Hematopoietic multipotent progenitor cell treated with erythropoietin and hydrocortisone succinate and interleukin-3 and kit ligand, for 6 days (in vitro differentiated cells): ENCODE measurements around the gene ZNF611.
"Not testable (repeated sequence)": the region's sequence is repeated elsewhere in the genome, so short reads cannot be mapped to it uniquely, and the experiment has no call there.

ENCODE experiments used
- DNase-seq: peaks from one replicate; pipeline ENCODE4 v3.0.0-alpha.2; 2015

ZNF611 gene

DNA sequence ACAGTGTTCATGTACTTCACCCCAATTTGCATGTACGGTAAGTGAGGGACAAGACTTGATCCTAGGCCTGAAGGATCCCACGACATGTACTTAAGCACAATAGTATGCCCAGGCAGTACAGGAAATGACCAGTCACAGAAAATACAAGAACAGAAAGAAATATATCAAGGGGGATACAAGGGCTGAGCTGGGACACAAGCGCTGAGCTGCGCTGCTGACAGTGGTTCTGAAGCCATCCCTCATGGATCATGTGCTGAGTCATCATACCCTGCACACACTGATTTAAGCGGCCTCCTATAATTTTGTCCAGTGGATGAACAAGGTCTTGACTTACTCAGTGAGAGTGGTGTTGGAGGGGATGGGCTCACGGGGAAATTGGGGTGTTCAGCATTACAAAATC is 59.6 kb downstream of the ZNF611 start:
- not testable (repeated sequence) for DNase-seq

DNA sequence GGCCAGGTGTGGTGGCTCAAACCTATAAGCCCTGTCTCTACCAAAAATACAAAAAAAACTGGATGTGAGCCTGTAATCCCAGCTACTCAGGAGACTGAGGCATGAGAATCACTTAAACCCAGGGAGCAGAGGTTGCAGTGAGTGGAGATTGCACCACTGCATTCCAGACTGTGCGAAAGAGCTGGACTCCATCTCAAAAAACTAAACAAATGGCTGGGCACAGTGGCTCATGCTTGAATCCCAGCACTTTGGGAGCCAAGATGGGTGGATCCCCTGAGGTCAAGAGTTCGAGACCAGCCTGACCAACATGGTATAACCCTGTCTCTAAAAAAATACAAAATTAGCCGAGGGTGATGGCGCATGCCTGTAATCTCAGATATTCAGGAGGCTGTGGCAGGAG is 61.8 kb downstream of the ZNF611 start:
- DNase-seq = no peak

DNA sequence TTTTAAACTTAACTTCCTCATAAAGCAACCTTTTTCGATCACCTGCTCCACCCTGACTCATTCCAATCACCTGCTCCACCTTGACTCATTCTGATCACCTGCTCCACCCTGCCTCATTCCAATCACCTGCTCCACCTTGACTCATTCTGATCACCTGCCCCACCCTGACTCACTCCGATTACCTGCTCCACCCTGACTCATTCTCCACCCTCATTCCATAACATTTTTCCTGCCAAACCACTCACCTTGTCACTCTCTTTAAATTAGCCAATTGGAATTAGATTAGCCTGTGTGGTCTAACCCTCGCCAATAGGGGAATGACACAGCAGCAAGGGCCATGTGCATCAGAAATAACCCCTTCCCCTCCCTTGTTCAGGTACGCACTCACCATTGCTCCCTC is 64.8 kb downstream of the ZNF611 start:
- no peak for DNase-seq

DNA sequence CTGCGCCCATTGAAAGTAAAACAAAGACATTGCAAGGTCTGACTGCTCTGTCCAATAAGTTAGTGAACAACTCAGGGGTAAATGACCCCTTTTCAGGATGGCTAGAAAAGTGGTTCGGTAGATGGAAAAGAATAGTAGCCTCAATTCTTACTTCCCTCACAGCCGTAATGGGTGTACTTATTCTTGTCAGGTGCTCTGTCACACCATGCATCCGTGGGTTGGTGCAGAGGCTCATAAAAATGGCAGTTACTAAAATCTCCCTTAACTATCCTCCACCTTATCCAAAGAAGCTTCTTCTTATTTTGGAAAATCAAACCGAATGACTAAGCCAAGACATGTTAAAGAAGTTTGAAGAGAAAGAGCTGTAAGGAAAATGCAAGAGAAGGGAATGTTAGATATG is 65.3 kb downstream of the ZNF611 start:
- DNase-seq = no peak

DNA sequence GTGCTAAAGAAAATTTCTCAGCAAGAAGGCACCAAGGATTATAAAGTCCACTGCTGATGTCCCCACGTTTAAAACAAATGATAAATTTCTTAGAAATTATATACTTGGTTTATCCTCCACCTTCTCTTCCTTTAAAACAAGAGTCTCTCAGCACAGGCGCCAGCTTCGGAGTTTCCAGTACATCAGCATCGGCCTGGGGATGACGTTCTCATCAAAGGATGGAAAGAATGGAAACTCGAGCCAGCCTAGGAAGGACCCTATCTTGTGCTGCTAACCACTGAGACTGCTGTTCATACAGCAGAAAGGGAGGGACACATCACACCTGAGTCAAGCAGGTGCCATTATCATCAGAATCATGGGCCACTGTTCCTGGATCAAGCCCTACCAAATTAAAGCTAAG is 66.9 kb downstream of the ZNF611 start:
- DNase-seq = no peak

DNA sequence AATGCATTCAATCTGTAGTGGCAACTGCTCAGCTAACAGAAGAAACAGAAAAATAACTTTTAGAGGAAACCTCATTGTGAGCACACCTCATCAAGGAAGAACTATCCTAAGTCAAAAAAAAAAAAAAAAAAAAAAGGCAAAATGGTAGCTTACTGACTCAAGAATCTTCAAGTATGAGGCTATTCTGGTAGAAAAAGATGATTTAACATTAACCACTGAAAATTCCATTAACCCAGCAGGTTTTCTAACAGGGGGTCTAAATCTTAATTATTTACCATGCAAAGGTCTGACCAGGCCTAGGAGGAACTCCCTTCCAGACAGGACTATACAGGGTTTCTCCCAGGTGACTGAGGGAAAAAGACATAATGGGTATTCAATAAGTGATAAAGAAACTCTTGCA is 68.3 kb downstream of the ZNF611 start:
- no peak for DNase-seq

DNA sequence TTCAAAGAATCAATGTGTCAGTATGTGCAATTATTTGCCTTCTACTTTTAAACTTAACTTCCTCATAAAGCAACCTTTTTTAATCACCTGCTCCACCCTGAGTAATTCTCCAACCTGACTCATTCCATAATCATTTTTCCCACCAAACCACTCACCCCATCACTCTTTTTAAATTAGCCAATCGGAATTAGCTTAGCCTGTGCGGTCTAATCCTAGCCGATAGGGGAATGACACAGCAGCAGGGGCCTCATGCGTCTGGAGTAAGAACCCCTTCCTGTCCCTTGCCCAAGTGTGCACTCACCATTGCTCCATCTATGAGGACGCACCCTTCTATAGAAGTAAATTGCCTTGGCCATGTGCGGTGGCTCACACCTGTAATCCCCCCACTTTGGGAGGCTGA is 69.3 kb downstream of the ZNF611 start:
- DNase-seq = no peak

DNA sequence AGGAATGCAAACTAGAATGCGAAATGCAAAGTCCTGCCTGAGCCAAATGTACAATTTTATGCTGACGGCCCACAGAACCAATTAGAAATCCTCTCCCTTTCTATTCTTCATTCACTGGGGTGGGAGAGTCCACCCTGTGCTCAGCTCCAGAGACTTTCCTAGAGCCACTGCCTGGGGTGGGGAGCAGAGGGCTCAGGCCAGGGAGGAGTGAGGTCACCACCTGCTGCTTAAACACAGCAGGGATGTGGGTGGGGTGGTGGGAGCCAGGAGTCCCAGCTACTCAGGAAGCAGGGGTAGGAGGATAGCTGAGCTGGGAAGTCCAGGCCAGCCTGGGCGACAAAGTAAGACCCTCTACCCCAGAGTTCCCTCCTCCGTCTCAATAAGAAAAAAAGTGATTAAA is 69.8 kb downstream of the ZNF611 start:
- no peak for DNase-seq

DNA sequence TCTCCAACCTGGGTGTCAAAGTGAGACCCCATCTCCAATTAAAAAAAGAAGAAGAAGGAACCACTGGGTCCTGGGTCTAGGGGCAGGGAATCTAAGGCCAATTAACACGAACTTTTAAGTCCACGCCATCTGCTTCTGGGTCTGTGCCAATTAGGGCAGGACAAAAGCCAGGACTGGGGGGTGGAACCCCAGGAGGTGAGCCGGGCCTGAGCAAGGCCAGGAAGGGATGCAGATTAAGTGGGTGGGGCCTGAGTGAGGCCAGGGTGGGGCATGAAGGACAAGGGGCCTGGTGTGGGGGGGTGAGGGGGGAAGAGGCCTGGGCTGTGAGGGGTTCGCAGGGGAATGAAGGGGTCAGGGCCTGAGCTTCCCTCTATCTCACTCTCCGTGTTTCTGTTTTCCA is 70.4 kb downstream of the ZNF611 start:
- DNase-seq = peak; percentile 49

DNA sequence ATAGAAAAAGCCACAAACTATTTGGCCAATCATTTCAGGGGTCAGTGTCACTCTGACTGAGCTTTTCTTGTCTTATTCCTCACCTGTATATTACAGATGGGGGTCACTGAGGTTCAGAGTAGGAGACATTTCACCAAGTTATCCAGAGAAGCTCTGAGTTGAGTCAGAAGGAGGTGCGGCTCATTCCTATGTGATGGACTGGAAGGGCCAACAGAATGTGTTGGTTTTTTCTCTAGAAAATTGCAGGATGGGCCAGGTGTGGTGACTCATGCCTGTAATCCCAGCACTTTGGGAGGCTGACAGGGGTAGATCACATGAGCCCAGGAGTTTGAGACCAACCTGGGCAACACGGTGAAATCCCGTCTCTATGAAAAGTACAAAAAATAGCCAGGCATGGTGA is 72.2 kb downstream of the ZNF611 start:
- DNase-seq = no peak

DNA sequence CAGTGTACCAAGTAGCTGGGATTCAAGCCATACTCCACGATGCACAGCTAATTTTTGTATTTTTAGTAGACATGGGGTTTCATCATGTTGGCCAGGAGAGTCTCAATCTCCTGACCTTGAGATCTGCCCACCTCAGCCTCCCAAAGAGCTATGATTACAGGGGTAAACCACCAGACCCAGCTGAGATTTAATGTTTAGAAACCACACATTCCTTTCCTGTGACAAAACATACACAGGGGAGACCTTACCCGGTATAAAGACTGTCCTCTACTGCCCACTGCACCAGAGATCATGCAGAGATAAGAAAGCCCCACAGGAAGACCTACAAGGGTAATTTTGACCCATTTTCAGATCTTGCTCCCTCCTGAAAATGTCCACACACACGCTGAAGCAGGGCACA is 73.9 kb downstream of the ZNF611 start:
- no peak for DNase-seq

DNA sequence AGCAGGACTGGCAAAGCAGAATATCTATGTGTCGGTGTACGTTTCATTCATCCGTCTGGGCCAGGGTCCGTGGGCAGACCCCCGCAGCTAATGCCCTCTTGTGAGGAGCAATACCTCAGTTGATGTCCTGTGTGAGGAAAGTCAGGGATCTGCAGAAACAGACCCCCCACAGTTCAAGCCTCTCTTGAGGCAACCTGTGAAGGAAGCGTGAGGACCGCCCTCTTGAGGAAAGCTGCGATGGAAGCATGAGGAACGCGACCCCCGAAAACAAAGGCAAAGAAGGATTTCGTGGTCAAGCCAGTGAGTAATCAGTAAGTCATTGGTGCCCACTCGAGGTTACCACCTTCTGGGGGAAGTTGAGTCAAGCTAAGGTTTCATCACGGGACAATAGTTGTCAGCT is 75.8 kb downstream of the ZNF611 start:
- DNase-seq = no peak

DNA sequence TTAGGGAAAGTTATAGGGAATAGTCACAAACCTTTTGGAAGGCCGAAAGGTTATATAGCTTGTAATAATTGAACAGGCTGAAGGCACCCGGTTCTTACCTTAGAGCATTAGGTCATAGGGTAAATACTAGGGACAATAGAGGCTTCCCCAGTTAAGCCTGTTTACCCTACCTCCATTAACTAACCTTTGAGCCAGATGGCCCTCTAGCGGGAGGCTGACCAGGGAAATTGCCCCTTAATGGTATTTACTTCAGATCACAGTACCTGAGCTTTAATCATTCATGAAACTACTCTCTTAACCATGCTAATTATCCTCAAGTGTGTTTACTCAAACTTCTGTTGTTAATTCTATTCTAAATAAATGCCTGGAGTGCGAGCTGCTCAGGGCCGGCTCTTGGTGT is 76.2 kb downstream of the ZNF611 start:
- DNase-seq = no peak

DNA sequence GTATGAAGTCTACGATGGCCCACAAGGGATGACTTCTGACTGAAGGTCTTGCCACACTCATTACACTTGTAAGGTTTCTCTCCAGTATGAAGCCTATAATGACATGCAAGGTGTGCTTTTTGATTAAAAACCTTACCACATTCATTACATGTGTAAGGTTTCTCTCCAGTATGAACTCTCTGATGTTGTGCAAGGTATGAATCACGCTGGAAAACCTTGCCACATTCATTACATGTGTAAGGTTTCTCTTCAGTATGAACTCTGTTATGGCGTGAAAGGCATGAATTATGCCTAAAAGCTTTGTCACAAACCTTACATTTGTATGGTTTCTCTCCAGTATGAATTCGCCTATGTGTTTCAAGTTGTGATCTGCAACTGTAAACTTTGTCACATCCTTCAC is 81.7 kb downstream of the ZNF611 start:
- no peak for DNase-seq
